ENCODE results near the gene FAM149B1.

GRCh38 chr10:73141603-73142002 is 26.3 kb upstream of the FAM149B1 start:
- TF ChIP-seq CTCF (IDR thresholded peaks at IDR 0.05) (no peak), POLR2A (IDR thresholded peaks at IDR 0.05) (no peak)

All from testis (tissue), 2 donors.